BLaER1 treated with 17β-estradiol and CSF1 and Interleukin-3, amounts not matched to agents 10 nM and 100 nM (cell line): ENCODE data around the gene KDM3B.

Experiments
- H3K27ac ChIP-seq, 11 experiments: shearing (Covaris generic); formaldehyde crosslinking; 2 replicates each; pipeline ENCODE4 v1.8.1; 2022
- H3K27me3 ChIP-seq, 11 experiments: shearing (Covaris generic); formaldehyde crosslinking; 2 replicates each; pipeline ENCODE4 v1.8.1; 2022
- H3K36me3 ChIP-seq, 11 experiments: shearing (Covaris generic); formaldehyde crosslinking; 2 replicates each; pipeline ENCODE4 v1.8.1; 2022
- H3K4me1 ChIP-seq, 10 experiments: shearing (Covaris generic); formaldehyde crosslinking; 2 replicates each; pipeline ENCODE4 v1.8.1; 2022
- H3K4me2 ChIP-seq, 11 experiments: shearing (Covaris generic); formaldehyde crosslinking; 2 replicates each; pipeline ENCODE4 v1.8.1; 2022
- H3K4me3 ChIP-seq, 10 experiments: shearing (Covaris generic); formaldehyde crosslinking; 2 replicates each; pipeline ENCODE4 v1.8.1; 2022
- H3K9ac ChIP-seq, 11 experiments: shearing (Covaris generic); formaldehyde crosslinking; 2 replicates each; pipeline ENCODE4 v1.8.1; 2022
- H3K9me3 ChIP-seq, 11 experiments: shearing (Covaris generic); formaldehyde crosslinking; replicated peaks in 1 of 11; 2 replicates each; pipeline ENCODE4 v1.8.1; 2022
- H4K20me1 ChIP-seq, 11 experiments: shearing (Covaris generic); formaldehyde crosslinking; 2 replicates each; pipeline ENCODE4 v1.8.1; 2022
- Cebpa-rat ChIP-seq, 11 experiments: shearing (Covaris generic); IDR thresholded peaks; 2 replicates each; pipeline ENCODE4 v1.8.1; 2022

The KDM3B gene

DNA sequence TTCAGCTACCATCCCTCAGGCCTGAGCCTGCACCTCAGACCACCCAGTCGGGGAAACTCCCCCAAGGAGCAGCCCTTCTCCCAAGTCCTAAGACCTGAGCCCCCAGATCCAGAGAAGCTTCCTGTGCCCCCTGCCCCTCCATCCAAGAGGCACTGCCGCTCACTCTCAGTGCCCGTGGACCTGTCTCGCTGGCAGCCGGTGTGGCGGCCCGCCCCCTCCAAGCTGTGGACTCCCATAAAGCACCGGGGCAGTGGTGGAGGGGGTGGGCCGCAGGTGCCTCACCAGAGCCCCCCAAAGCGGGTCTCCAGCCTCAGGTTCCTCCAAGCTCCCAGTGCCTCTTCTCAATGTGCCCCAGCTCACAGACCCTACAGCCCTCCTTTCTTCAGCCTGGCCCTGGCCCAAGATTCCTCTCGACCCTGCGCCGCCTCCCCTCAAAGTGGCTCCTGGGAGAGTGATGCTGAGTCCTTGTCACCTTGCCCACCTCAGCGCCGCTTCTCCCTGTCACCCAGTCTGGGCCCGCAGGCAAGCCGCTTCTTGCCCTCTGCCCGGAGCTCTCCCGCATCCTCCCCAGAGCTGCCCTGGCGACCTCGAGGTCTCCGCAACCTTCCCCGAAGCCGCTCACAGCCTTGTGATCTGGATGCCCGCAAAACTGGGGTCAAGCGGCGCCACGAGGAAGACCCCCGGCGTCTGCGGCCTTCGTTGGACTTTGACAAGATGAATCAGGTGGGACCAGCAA lies 7.4 kb upstream of the KDM3B start:
- H3K9me3 ChIP-seq, result no peaks in the 10 kb centered on the region
- peaks cover 90 to 100% (median 98%) of the 10 kb centered on the region in 11 experiments for H3K36me3 ChIP-seq
- no peak for TF ChIP-seq Cebpa-rat (IDR thresholded peaks at IDR 0.05)
- H3K4me2 ChIP-seq, result no peak overlapping the region
- no peak overlapping the region for H3K27ac ChIP-seq
- H3K4me3 ChIP-seq, result no peak overlapping the region
- no peaks in the 10 kb centered on the region for H3K27me3 ChIP-seq
- H3K4me1 ChIP-seq, result peaks cover 12 to 43% (median 18%) of the 10 kb centered on the region in 10 experiments
- H4K20me1 ChIP-seq, result peaks cover 42 to 99% (median 79%) of the 10 kb centered on the region in 11 experiments
- H3K9ac ChIP-seq, result no peak overlapping the region

- Histone ChIP-seq H3K27me3 (no peaks in the 10 kb centered on the region), H3K36me3 (peaks cover 81 to 100% (median 96%) of the 10 kb centered on the region in 11 experiments), H3K27ac (no peak overlapping the region), H3K4me3 (no peak overlapping the region), H3K9me3 (peaks cover 5 to 15% (median 11%) of the 10 kb centered on the region in 11 experiments), H4K20me1 (peaks cover 28 to 92% (median 61%) of the 10 kb centered on the region in 11 experiments; a peak in 19 of 22 replicates), H3K9ac (no peak overlapping the region), H3K4me2 (no peak overlapping the region), H3K4me1 (peaks cover 0 to 33% (median 10%) of the 10 kb centered on the region in 10 experiments; a peak in 11 of 20 replicates)
- TF ChIP-seq Cebpa-rat (IDR thresholded peaks at IDR 0.05), result no peak
Measured at GRCh38 chr5:138346889-138347288, 5.6 kb upstream of the KDM3B start.

GRCh38 chr5:138349852-138350562 lies 2.5 kb upstream of the KDM3B start:
- peak overlapping the region in 4 of 11 experiments; percentile 7 to 25 (median 12); a peak in 4 of 22 replicates for H3K4me2 ChIP-seq
- peaks cover 10 to 42% (median 19%) of the 10 kb centered on the region in 10 experiments for H3K4me1 ChIP-seq
- no peak overlapping the region for H3K4me3 ChIP-seq
- no peaks in the 10 kb centered on the region for H3K27me3 ChIP-seq
- H3K9ac ChIP-seq, result no peak overlapping the region
- no peak for TF ChIP-seq Cebpa-rat (IDR thresholded peaks at IDR 0.05)
- H3K9me3 ChIP-seq, result peaks cover 9 to 19% (median 16%) of the 10 kb centered on the region in 11 experiments
- peak overlapping the region in 3 of 11 experiments; percentile 7 to 43 (median 10); a peak in 2 of 22 replicates for H3K27ac ChIP-seq
- peaks cover 18 to 71% (median 39%) of the 10 kb centered on the region in 11 experiments; a peak in 19 of 22 replicates for H4K20me1 ChIP-seq
- H3K36me3 ChIP-seq, result peaks cover 50 to 74% (median 69%) of the 10 kb centered on the region in 11 experiments

GRCh38 chr5:138350563-138350890 lies 2.0 kb upstream of the KDM3B start:
- peaks cover 17 to 71% (median 41%) of the 10 kb centered on the region in 11 experiments; a peak in 18 of 22 replicates for H4K20me1 ChIP-seq
- no peak overlapping the region for H3K4me3 ChIP-seq
- H3K9ac ChIP-seq, result no peak overlapping the region
- no peak for TF ChIP-seq Cebpa-rat (IDR thresholded peaks at IDR 0.05)
- H3K4me2 ChIP-seq, result peak overlapping the region in 4 of 11 experiments; percentile 7 to 25 (median 12); a peak in 3 of 22 replicates
- peaks cover 45 to 74% (median 65%) of the 10 kb centered on the region in 11 experiments for H3K36me3 ChIP-seq
- H3K27me3 ChIP-seq, result no peaks in the 10 kb centered on the region
- H3K4me1 ChIP-seq, result peaks cover 15 to 47% (median 24%) of the 10 kb centered on the region in 10 experiments
- H3K9me3 ChIP-seq, result peaks cover 9 to 19% (median 16%) of the 10 kb centered on the region in 11 experiments
- H3K27ac ChIP-seq, result peak overlapping the region in 3 of 11 experiments; percentile 7 to 43 (median 10); a peak in 2 of 22 replicates

GRCh38 chr5:138351056-138351455 lies 1.4 kb upstream of the KDM3B start:
- H3K9ac ChIP-seq, result no peak overlapping the region
- H4K20me1 ChIP-seq, result peaks cover 17 to 71% (median 43%) of the 10 kb centered on the region in 11 experiments; a peak in 18 of 22 replicates
- peaks cover 18 to 53% (median 26%) of the 10 kb centered on the region in 10 experiments for H3K4me1 ChIP-seq
- H3K36me3 ChIP-seq, result peaks cover 40 to 70% (median 60%) of the 10 kb centered on the region in 11 experiments
- H3K27me3 ChIP-seq, result no peaks in the 10 kb centered on the region
- no peak for TF ChIP-seq Cebpa-rat (IDR thresholded peaks at IDR 0.05)
- peaks cover 9 to 19% (median 16%) of the 10 kb centered on the region in 11 experiments for H3K9me3 ChIP-seq
- H3K27ac ChIP-seq, result no peak overlapping the region
- peak overlapping the region in 1 of 11 experiments; percentile 14; a peak in 1 of 22 replicates for H3K4me2 ChIP-seq
- no peak overlapping the region for H3K4me3 ChIP-seq

DNA sequence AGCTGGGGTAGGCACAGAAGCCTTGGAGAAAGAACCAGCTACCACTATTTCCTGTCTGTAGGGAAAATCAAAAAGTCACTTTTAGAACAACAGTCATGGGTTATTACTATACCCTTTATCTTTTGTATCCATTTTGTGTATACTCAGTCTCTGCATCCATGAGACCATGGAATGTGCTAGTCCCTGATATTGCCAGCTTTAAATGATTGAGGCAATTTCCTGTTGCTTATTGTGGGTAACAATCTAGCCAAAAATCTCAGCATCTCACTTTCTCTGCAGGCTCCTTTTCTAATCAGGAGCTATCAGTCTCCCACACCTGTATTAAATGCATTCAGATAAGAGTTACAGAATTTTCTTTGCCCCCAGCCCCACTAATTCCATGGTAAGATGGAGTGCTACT lies 968 bp upstream of the KDM3B start:
- H4K20me1 ChIP-seq, result peaks cover 17 to 72% (median 43%) of the 10 kb centered on the region in 11 experiments; a peak in 18 of 22 replicates
- H3K9me3 ChIP-seq, result peaks cover 9 to 19% (median 16%) of the 10 kb centered on the region in 11 experiments
- TF ChIP-seq Cebpa-rat (IDR thresholded peaks at IDR 0.05), result no peak
- no peak overlapping the region for H3K4me2 ChIP-seq
- H3K27ac ChIP-seq, result peak overlapping the region in 1 of 11 experiments; percentile 33; a peak in 1 of 22 replicates
- no peaks in the 10 kb centered on the region for H3K27me3 ChIP-seq
- peaks cover 18 to 57% (median 27%) of the 10 kb centered on the region in 10 experiments for H3K4me1 ChIP-seq
- no peak overlapping the region for H3K9ac ChIP-seq
- peaks cover 35 to 67% (median 57%) of the 10 kb centered on the region in 11 experiments for H3K36me3 ChIP-seq
- H3K4me3 ChIP-seq, result peak overlapping the region in 4 of 10 experiments; percentile 86 to 97 (median 92); a peak in 5 of 20 replicates

- H3K4me2 ChIP-seq, result peak overlapping the region; percentile 83 to 100 (median 91)
- H3K4me1 ChIP-seq, result peaks cover 18 to 55% (median 27%) of the 10 kb centered on the region in 10 experiments
- peak overlapping the region; percentile 86 to 97 (median 90) for H3K4me3 ChIP-seq
- H3K9me3 ChIP-seq, result peaks cover 10 to 28% (median 18%) of the 10 kb centered on the region in 11 experiments
- peaks cover 10 to 72% (median 38%) of the 10 kb centered on the region in 11 experiments; a peak in 17 of 22 replicates for H4K20me1 ChIP-seq
- TF ChIP-seq Cebpa-rat (IDR thresholded peaks at IDR 0.05), result no peak
- H3K9ac ChIP-seq, result peak overlapping the region; percentile 97 to 100 (median 99)
- no peaks in the 10 kb centered on the region for H3K27me3 ChIP-seq
- peaks cover 22 to 67% (median 56%) of the 10 kb centered on the region in 11 experiments for H3K36me3 ChIP-seq
- H3K27ac ChIP-seq, result peak overlapping the region; percentile 94 to 100 (median 98)
Measured at GRCh38 chr5:138352722-138353559, 456 bp downstream of the KDM3B start.

DNA sequence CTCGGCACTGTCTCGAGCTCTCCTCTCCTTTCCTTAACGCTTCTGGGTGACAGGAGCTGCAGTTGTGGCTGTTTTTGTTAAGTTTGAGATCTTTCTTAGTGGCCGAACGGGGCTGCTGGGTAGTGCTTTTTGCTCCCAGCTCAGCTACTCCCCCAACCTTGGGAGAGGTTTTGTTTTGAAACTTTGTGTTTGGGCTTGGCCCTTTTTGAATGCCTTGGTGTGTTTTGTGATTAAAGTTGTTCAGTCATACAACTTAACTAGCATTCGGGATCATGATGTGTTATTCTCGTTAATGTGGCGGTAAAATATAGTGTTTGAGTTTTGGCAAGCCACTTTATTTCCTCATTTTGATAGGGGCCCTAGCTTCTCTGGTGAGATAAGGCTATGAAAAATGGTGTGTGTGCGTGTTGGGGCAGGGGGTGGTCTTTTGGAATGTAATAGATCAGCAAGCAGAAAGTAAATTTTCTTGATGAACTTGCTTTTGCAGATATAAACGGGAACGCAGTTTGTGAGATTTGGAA lies 1.1 kb downstream of the KDM3B start:
- peak overlapping the region; percentile 94 to 100 (median 98) for H3K27ac ChIP-seq
- TF ChIP-seq Cebpa-rat (IDR thresholded peaks at IDR 0.05), result no peak

More for the DNA sequence above, 1.1 kb downstream of the KDM3B start:
- H4K20me1 ChIP-seq, result peaks cover 3 to 71% (median 39%) of the 10 kb centered on the region in 11 experiments; a peak in 16 of 22 replicates
- no peaks in the 10 kb centered on the region for H3K27me3 ChIP-seq
- peaks cover 10 to 34% (median 18%) of the 10 kb centered on the region in 11 experiments for H3K9me3 ChIP-seq
- H3K36me3 ChIP-seq, result peaks cover 21 to 67% (median 56%) of the 10 kb centered on the region in 11 experiments
- peak overlapping the region; percentile 83 to 100 (median 91) for H3K4me2 ChIP-seq
- peak overlapping the region; percentile 97 to 100 (median 99) for H3K9ac ChIP-seq
- peak overlapping the region; percentile 86 to 97 (median 90) for H3K4me3 ChIP-seq
- peaks cover 18 to 49% (median 27%) of the 10 kb centered on the region in 10 experiments for H3K4me1 ChIP-seq
